ENCODE results near the gene CX3CR1.

DNA sequence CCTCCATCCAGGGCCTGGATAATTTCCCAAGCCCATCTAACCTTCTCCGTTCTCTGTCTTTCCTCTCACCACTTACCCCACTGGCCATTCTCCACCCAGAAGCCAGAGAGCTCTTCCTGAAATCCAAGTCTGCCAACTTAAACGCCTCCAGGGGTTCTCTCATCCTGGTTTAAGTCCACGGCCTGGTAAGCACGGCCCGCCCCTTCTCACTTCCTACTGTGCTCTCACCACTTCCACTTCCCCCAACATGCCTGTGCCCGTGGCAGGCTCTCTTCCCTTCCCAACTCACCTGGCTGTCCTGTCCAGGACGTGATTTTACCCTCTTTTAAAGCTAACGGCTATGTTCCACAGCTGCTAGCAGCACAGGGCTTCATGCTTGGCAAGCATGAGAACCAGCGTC is 1.7 kb upstream of the CX3CR1 start:
- TF ChIP-seq RFX5 (IDR thresholded peaks at IDR 0.05; ENCODE audit: low read depth, low read length) = no peak
- no peak for TF ChIP-seq RBM39 (optimal IDR thresholded peaks at IDR 0.05; ENCODE audit: low read depth, low read length)
- TF ChIP-seq EP300 (IDR thresholded peaks at IDR 0.05; ENCODE audit: low read length) = no peak
- no peak for TF ChIP-seq ATF1 (CRISPR knock-in tag; IDR thresholded peaks at IDR 0.05)
- no peak for TF ChIP-seq ATF1 (tag; IDR thresholded peaks at IDR 0.05)
- TF ChIP-seq, protein P1, sequence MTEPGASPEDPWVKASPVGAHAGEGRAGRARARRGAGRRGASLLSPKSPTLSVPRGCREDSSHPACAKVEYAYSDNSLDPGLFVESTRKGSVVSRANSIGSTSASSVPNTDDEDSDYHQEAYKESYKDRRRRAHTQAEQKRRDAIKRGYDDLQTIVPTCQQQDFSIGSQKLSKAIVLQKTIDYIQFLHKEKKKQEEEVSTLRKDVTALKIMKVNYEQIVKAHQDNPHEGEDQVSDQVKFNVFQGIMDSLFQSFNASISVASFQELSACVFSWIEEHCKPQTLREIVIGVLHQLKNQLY (CRISPR knock-in tag; conservative IDR thresholded peaks at IDR 0.05) = no peak
- no peak for TF ChIP-seq ZNF263 (CRISPR knock-in tag; IDR thresholded peaks at IDR 0.05; ENCODE audit: borderline replicate concordance)
- TF ChIP-seq ELF1 (tag; IDR thresholded peaks at IDR 0.05) = no peak
- TF ChIP-seq STAT5A (IDR thresholded peaks at IDR 0.05; ENCODE audit: borderline replicate concordance, low read length) = no peak
- no peak for TF ChIP-seq FOXM1 (IDR thresholded peaks at IDR 0.05; ENCODE audit: low read depth)
- no peak for TF ChIP-seq FOXM1 (CRISPR knock-in tag; IDR thresholded peaks at IDR 0.05; ENCODE audit: low read depth)
